ENCODE data around the gene NTRK1. TPM values are rescaled to one million over a fixed set of nuclear protein-coding genes. Genes with fewer than 3 reads are reported as not detected.

NTRK1 gene
- total RNA-seq, 6 donors from 2014 or later = 0.30 to 1.4 (median 1.2) TPM; not detected in 2

DNA sequence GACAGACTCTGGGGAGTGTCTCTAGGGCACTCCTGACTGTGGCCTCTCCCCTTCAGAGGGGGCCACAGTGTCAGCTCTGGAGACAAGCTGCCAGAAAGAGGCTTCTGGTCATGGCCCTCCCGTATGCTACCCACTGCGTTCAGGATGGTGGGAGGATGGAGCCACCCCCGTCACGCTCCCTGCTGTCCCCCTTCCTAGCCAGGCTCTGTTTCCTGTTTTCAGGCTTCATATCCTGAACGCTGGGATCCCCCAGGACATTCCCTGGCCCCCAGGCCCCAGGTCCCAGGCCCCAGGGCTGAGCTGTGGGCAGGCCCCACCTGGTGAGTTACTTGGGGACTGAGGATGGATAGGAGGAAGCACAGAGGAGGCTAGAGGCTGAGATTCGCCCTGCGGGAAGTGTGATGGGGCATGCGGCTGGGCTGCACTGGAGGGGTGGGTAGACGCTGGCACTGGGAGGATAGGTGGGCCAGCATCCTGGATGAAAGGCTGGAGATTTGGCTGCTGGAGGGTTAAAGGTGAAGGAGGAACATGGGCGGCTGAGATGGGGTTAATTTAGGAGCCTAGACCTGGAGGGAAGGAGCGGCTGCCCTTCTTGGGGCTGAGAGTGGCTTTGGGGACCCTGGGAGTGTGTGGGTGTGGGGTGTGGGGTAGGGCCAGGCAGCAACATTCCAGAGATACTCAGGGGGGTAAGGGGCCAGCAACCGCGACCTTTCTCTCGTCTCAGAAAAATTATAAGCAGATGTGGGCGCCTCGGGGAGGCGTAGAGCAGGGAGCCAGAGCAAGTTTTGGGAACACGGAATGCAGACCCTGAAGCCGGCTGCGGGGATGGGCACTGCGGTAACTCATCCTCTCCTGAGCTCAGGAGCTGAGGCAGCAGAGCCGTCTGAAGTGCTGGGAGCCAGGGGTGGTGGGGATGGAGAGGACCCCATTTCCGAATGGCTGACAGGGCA lies 41.6 kb downstream of the NTRK1 start:
- DNase-seq = no peak
- peak overlapping the region in 2 of 4 donors; percentile 13 to 17 for H3K27ac ChIP-seq
- no peak overlapping the region for H3K4me3 ChIP-seq
- peaks cover 36 to 68% (median 61%) of the 10 kb centered on the region in 4 donors for H3K4me1 ChIP-seq
- H3K36me3 ChIP-seq = peaks cover 0 to 21% (median 0%) of the 10 kb centered on the region in 4 donors
- H3K9me3 ChIP-seq = no peaks in the 10 kb centered on the region
- ATAC-seq (ENCODE audit: low FRiP score in 2 of 2) = no peak
- WGBS, 2 donors = 68 to 70% methylated on average over 20 to 22 of the region's 23 CpGs
- no peak for TF ChIP-seq POLR2A (IDR thresholded peaks at IDR 0.05)
- TF ChIP-seq, protein P1, sequence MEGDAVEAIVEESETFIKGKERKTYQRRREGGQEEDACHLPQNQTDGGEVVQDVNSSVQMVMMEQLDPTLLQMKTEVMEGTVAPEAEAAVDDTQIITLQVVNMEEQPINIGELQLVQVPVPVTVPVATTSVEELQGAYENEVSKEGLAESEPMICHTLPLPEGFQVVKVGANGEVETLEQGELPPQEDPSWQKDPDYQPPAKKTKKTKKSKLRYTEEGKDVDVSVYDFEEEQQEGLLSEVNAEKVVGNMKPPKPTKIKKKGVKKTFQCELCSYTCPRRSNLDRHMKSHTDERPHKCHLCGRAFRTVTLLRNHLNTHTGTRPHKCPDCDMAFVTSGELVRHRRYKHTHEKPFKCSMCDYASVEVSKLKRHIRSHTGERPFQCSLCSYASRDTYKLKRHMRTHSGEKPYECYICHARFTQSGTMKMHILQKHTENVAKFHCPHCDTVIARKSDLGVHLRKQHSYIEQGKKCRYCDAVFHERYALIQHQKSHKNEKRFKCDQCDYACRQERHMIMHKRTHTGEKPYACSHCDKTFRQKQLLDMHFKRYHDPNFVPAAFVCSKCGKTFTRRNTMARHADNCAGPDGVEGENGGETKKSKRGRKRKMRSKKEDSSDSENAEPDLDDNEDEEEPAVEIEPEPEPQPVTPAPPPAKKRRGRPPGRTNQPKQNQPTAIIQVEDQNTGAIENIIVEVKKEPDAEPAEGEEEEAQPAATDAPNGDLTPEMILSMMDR (IDR thresholded peaks at IDR 0.05) = no peak
- TF ChIP-seq POLR2AphosphoS5 (IDR thresholded peaks at IDR 0.05) = no peak
- TF ChIP-seq EP300 (IDR thresholded peaks at IDR 0.05) = no peak
- no peaks in the 10 kb centered on the region for H3K27me3 ChIP-seq

DNA sequence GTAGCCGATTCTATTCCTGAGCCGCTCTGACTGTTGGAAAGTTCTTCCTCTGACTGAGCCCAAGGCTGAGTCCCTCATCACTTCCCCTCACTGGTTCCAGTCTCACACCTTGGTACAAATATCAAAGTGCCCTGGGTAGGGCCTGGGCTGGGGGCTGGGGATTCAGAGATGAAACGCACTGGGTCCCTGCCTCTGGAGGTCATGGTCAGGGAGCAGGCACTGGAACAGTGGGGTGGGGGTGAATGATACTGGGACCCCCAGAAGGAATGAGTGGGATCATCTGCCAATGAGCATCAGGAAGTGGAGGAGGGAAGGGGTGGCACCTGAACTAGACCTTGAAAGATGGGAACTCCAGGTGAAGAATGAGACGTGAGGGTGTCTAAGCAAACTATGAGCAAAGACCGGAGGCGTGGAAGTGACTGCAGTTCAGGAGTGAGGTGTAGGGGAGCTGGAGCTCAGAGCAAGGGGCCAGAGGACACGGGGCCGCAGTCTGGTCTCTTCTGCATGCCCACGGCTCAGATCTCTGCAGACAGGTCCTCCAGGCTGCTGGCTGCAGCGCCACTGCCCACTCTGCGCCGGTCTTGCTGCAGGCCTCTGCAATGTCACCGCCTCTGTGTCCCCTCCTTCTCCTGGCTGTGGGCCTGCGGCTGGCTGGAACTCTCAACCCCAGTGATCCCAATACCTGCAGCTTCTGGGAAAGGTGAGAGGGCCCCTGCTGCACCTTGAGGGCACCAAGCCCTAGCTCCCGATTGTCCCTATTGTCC lies 42.8 kb downstream of the NTRK1 start:
- H3K36me3 ChIP-seq = peaks cover 0 to 34% (median 4%) of the 10 kb centered on the region in 4 donors
- ATAC-seq (ENCODE audit: low FRiP score in 2 of 2) (no peak), DNase-seq (no peak)
- WGBS, 2 donors = 74 to 81% methylated on average over 14 to 15 of the region's 15 CpGs
- H3K27me3 ChIP-seq = no peaks in the 10 kb centered on the region
- H3K4me1 ChIP-seq = peaks cover 28 to 62% (median 53%) of the 10 kb centered on the region in 4 donors
- H3K9me3 ChIP-seq = no peaks in the 10 kb centered on the region
- TF ChIP-seq EP300 (IDR thresholded peaks at IDR 0.05) (no peak), POLR2A (IDR thresholded peaks at IDR 0.05) (no peak), POLR2AphosphoS5 (IDR thresholded peaks at IDR 0.05) (no peak)
- TF ChIP-seq, protein P1 (IDR thresholded peaks at IDR 0.05) = no peak
- H3K4me3 ChIP-seq = no peak overlapping the region
- H3K27ac ChIP-seq = peak overlapping the region in 2 of 4 donors; percentile 11 to 48

DNA sequence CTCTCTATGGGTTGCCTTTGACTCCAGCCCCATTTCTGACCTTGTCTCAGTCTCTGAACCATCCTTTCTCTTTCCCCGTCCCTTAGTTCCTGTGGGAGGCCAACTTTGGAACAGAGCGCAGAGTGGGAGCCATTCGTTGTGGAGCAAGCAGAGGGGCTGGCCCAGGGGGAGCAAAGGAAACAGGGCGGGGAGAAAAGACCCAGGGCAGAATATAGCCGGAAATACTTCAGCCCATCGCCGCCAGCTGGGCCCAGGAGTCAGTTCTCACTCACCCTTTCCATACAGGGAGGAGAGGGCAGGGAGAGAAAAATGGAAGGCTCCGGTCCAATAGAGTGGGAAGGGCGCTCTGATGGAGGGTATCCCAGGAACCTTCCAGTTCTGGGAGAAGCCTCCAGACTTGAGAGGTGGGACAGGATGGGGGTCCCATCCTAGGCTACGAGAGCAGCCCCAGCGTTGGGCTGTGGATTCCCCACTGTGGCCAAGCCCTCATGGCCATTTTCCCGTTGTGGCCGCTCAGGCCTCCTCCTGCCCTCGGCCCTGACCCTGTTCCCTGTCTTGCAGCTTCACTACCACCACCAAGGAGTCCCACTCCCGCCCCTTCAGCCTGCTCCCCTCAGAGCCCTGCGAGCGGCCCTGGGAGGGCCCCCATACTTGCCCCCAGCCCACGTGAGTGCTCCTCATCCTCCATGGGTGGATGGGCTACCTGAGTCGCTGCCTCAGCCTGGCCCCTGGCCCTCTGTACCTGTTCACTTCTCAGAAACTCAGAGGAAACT lies 43.7 kb downstream of the NTRK1 start:
- no peak overlapping the region for H3K4me3 ChIP-seq
- no peak for ATAC-seq (ENCODE audit: low FRiP score in 2 of 2)

DNA sequence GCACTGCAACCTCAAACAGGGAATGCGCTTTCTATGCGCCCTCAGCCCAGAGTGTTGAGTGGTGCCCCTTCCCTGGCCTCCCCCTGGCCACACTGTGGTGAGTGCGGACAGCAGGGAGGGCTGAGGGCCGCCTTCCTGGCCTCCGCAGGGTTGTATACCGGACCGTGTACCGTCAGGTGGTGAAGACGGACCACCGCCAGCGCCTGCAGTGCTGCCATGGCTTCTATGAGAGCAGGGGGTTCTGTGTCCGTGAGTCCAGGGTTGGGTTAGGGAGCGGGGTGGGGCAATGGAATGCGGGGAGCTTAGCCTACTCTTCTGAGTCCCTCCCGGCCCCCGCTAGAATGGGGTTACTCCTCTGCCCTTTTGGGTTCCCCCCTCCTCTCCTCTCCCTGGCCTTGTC lies 44.5 kb downstream of the NTRK1 start:
- no peak overlapping the region for H3K4me3 ChIP-seq
- TF ChIP-seq EP300 (IDR thresholded peaks at IDR 0.05) (no peak), POLR2AphosphoS5 (IDR thresholded peaks at IDR 0.05) (no peak), POLR2A (IDR thresholded peaks at IDR 0.05) (no peak)
- TF ChIP-seq, protein P1 (IDR thresholded peaks at IDR 0.05) = no peak
- peaks cover 0 to 50% (median 8%) of the 10 kb centered on the region in 4 donors for H3K36me3 ChIP-seq
- no peak for DNase-seq
- no peak overlapping the region for H3K27ac ChIP-seq
- 79 to 90% methylated on average over 13 to 16 of the region's 16 CpGs for WGBS, 2 donors
- H3K4me1 ChIP-seq = peaks cover 18 to 45% (median 37%) of the 10 kb centered on the region in 4 donors
- ATAC-seq (ENCODE audit: low FRiP score in 2 of 2) = no peak
- H3K9me3 ChIP-seq = no peaks in the 10 kb centered on the region
- H3K27me3 ChIP-seq = no peaks in the 10 kb centered on the region

More for the DNA sequence above, 43.7 kb downstream of the NTRK1 start:
- Histone ChIP-seq H3K36me3 (peaks cover 0 to 42% (median 7%) of the 10 kb centered on the region in 4 donors), H3K27me3 (no peaks in the 10 kb centered on the region), H3K9me3 (no peaks in the 10 kb centered on the region), H3K27ac (peak overlapping the region in 2 of 4 donors; percentile 11 to 34), H3K4me1 (peaks cover 23 to 53% (median 44%) of the 10 kb centered on the region in 4 donors)
- WGBS, 2 donors = 73 to 75% methylated on average over 15 to 17 of the region's 19 CpGs
- no peak for DNase-seq
- TF ChIP-seq, protein P1 (IDR thresholded peaks at IDR 0.05) = no peak
- TF ChIP-seq POLR2A (IDR thresholded peaks at IDR 0.05) = no peak
- TF ChIP-seq POLR2AphosphoS5 (IDR thresholded peaks at IDR 0.05) = no peak
- TF ChIP-seq EP300 (IDR thresholded peaks at IDR 0.05) = no peak

Data from upper lobe of left lung (tissue), 6 donors.